Activated T-helper 2 cell treated with anti-CD3 and anti-CD28 coated beads, Interferon-gamma antibody, Interleukin-2, Interleukin-4, amounts not matched to agents 10 μg/mL and 5 μg/mL and 100 μg/mL, durations not matched to agents 14 hours and 24 hours and 36 hours (primary cell): ENCODE results near the gene DHDH. TPM values are rescaled to one million over a fixed set of nuclear protein-coding genes. Genes with fewer than 3 reads are reported as not detected.
A peak's percentile ranks its signal among the peaks of the same experiment; 100 is the strongest.
"Not testable (repeated sequence)": the region's sequence is repeated elsewhere in the genome, so short reads cannot be mapped to it uniquely, and the experiment has no call there.

Experiments
- DNase-seq: peaks from one replicate; pipeline ENCODE4 v3.0.0; 2021; ENCODE audit warnings: low spot score
- H3K27ac Mint-ChIP-seq: one replicate; pipeline ENCODE4 v1.8.0; 2021; ENCODE audit warnings: mixed read lengths
- H3K27me3 Mint-ChIP-seq: one replicate; pipeline ENCODE4 v1.8.0; 2021; ENCODE audit warnings: low read depth, mixed read lengths
- H3K36me3 Mint-ChIP-seq: one replicate; pipeline ENCODE4 v1.8.0; 2021; ENCODE audit warnings: low read depth, mixed read lengths
- H3K4me1 Mint-ChIP-seq: one replicate; pipeline ENCODE4 v1.8.0; 2021; ENCODE audit warnings: low read depth, mixed read lengths
- H3K4me3 Mint-ChIP-seq: one replicate; pipeline ENCODE4 v1.8.0; 2021; ENCODE audit warnings: low read depth, mild to moderate bottlenecking, moderate library complexity, mixed read lengths
- H3K9me3 Mint-ChIP-seq: one replicate; pipeline ENCODE4 v1.8.0; 2021; ENCODE audit warnings: mixed read lengths
- intact Hi-C: fragments of 100-400 bp; cut with micrococcal nuclease; formaldehyde crosslinking; loops from one replicate; pipeline ENCODE4 v1.15.1; 2023
- total RNA-seq: library from RNA; stranded (reverse); gene quantifications from 2 replicates; pipeline ENCODE4 v1.2.3, GENCODE V29; 2022

The DHDH gene
- total RNA-seq = 0.67 TPM in 1 of 2 replicates, not detected in the other

DNA sequence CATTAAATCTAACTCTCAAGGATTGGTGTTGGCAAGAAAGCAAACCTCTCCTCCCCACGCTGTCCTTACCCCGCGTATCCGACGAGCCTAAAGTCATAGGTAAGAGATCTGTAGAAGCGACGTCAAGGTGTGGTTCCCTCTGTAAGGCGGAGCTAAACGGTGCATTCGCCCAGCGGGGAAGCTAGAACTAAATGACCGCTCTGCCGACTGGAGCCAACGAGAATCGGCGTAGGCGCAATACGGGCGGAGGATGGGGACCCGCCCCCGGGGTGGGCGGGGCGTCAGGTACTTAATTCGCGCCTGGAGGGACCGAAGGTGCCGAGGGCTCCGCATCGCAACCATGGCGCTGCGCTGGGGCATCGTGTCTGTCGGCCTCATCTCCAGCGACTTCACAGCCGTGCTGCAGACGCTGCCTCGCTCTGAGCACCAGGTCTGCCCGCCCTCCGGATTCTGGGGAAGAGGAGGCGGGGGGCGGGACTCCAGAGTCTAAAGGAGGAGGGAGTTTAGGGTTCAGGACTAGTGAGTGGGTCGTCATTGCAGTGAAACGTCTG is at the start of gene DHDH:
Gene DHDH, plus strand, starts transcription at position 318 of the 551 bp plus-strand sequence. Its CDS starts 23 bp downstream, at position 341.
- no peaks in the 10 kb centered on the region for H3K9me3 Mint-ChIP-seq
- H3K27me3 Mint-ChIP-seq = peaks cover 3% of the 10 kb centered on the region
- DNase-seq = peak; percentile 82
- intact Hi-C loops = no loop called here
- peaks cover 9% of the 10 kb centered on the region for H3K4me1 Mint-ChIP-seq
- no peaks in the 10 kb centered on the region for H3K36me3 Mint-ChIP-seq
- H3K27ac Mint-ChIP-seq = peak within 1 kb of the TSS; percentile 13
- H3K4me3 Mint-ChIP-seq = peak within 1 kb of the TSS; percentile 80

DNA sequence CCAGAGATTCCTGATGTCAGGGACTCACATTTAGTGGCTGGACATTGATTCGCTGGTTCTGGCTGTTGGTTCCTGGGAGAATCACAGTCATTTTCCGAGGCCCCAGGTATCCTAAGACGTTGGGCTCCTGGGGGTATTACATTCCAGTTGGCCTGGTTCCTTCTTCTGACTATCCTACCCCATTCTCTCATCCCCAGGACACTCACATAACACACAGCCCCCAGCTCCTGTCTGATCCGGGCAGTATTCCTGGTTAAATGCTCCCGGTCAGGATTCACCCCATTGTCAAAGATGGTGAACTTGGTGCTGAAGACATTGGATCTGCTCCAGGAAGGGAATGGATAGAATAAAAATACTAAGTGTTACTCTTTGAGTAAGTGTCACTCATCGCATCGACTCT is 49.8 kb upstream of the DHDH start:
- intact Hi-C loops = no loop called here
- H3K27me3 Mint-ChIP-seq = no peaks in the 10 kb centered on the region
- H3K4me1 Mint-ChIP-seq = peaks cover 4% of the 10 kb centered on the region
- H3K27ac Mint-ChIP-seq = no peak overlapping the region
- DNase-seq = no peak
- peaks cover 4% of the 10 kb centered on the region for H3K9me3 Mint-ChIP-seq
- peaks cover 1% of the 10 kb centered on the region for H3K36me3 Mint-ChIP-seq
- H3K4me3 Mint-ChIP-seq = no peak overlapping the region

DNA sequence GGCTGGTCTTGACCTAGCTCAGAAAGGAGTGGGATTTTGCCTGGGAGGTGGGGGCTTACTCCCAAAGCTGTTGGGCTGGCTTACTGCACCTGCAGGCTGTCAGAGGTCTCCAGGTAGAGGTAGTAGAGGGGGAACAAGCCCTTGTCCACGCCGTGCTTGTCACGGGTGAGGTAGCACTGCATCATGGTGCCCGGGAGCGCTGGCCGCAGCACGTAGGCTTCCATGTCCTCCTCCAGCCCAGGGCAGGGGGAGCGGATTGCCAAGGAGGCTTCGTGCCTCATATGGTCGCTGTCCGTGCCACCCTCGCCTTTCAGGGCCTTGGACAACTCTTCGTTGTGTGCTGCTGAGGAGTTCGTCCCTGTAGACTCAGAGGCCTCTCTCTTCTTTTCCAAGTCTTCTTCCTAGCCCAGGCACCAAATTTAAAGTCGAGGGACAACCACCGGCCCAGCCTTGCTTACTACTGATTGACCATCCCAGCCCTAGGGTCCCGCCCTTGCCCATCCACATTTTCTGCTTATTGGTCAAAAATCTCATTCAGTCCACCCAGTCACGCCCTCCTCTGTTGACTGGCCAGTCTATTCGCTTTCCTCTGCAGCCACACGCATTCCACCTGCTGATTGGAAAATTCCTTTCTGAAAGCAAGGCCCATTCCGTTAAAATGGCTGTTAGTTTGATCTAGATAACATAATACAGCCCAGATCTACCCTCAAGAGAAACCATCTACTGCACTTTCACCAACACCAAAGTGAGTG is 45.5 kb upstream of the DHDH start:
- Mint-ChIP-seq H3K9me3 (no peaks in the 10 kb centered on the region), H3K27me3 (peaks cover 3% of the 10 kb centered on the region), H3K4me1 (no peaks in the 10 kb centered on the region), H3K27ac (no peak overlapping the region), H3K36me3 (no peaks in the 10 kb centered on the region), H3K4me3 (no peak overlapping the region)
- no peak for DNase-seq
- intact Hi-C loops = no loop called here

DNA sequence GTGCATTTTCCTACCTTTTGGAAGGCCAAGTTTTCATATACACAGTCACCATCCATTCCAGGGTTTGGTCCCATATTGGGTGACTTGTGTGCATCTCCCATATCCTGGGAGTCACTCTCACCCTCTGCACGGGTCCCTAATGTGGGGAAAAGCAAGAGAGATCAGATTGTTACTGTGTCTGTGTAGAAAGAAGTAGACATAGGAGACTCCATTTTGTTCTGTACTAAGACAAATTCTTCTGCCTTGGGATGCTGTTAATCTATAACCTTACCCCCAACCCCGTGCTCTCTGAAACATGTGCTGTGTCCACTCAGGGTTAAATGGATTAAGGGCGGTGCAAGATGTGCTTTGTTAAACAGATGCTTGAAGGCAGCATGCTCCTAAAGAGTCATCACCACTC is 44.0 kb upstream of the DHDH start:
- H3K27ac Mint-ChIP-seq, H3K9me3 Mint-ChIP-seq, H3K4me1 Mint-ChIP-seq, intact Hi-C loops, H3K27me3 Mint-ChIP-seq, DNase-seq, H3K36me3 Mint-ChIP-seq, H3K4me3 Mint-ChIP-seq: not testable (repeated sequence)

DNA sequence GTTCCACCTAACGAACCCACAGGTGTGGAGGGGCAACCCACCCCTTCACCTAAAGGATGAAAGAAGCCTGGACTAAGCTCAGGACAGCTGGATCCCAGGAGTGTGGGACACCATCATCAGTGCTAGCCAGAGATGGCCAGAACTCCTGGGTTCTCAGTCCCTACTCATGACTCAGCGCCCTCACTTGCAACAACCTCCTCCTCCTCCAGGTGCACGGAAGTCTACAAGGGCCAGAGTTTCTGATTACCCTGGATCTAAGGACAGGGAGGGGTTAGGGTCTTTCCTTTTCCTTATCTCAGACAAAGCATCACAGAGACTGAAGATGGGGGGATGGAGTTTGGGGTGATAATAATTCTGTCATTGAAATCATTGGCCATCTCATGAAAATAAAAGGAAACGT is 42.9 kb upstream of the DHDH start:
- Mint-ChIP-seq H3K36me3 (no peaks in the 10 kb centered on the region), H3K4me3 (no peak overlapping the region), H3K27ac (no peak overlapping the region), H3K4me1 (peaks cover 2% of the 10 kb centered on the region), H3K27me3 (peaks cover 11% of the 10 kb centered on the region), H3K9me3 (no peaks in the 10 kb centered on the region)
- DNase-seq = no peak
- intact Hi-C loops = no loop called here

DNA sequence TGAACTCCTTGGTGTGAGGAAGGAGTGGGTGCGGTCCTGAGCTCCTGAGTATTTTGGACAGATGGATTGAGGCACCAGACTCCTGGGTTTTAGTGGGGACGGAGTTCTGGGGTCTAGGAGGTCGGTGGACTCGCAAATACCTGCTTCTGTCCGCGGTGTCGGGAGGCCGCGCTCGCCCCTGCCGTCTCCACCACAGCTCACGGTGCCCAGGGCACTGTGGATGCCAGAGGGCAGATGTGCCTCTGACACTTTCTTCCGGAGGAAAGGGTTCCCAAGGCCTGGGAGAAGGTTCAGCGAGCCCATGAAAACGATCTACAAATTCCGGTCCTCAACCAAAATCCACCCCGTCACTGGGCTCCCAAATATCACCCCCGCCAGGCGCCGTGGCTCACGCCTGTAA is 38.3 kb upstream of the DHDH start:
- H3K27ac Mint-ChIP-seq = no peak overlapping the region
- DNase-seq = no peak
- peaks cover 9% of the 10 kb centered on the region for H3K4me1 Mint-ChIP-seq
- H3K9me3 Mint-ChIP-seq = no peaks in the 10 kb centered on the region
- peaks cover 11% of the 10 kb centered on the region for H3K27me3 Mint-ChIP-seq
- intact Hi-C loops = no loop called here
- H3K36me3 Mint-ChIP-seq = peaks cover 2% of the 10 kb centered on the region
- no peak overlapping the region for H3K4me3 Mint-ChIP-seq

DNA sequence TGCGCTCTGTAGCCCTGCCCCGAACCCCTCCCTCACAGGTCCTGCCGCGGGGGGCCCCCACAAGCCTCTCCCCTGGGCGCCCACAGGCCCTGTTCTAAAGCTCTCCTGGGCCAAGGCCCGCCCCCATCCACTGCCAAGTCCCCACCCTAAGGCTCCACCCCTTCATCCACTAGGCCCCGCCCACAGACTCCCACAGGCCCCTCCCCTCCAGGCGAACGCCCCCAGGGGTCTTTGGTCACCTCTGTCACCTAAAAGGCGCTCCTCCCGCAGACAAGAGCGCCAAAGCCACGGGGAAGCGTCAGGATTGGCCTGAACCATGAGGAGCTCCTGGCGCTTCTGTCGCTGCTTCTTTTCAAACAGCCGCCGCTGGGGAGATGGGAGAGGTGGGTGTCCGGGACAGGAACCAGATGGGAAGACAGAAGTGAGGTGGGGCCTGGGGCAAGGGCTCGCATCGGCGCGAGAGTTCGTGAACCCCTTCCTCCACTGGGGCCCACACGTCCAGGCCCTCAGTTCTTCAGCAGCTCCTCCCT is 37.2 kb upstream of the DHDH start:
- Mint-ChIP-seq H3K4me3 (peak overlapping the region; percentile 5), H3K27ac (no peak overlapping the region)

DNA sequence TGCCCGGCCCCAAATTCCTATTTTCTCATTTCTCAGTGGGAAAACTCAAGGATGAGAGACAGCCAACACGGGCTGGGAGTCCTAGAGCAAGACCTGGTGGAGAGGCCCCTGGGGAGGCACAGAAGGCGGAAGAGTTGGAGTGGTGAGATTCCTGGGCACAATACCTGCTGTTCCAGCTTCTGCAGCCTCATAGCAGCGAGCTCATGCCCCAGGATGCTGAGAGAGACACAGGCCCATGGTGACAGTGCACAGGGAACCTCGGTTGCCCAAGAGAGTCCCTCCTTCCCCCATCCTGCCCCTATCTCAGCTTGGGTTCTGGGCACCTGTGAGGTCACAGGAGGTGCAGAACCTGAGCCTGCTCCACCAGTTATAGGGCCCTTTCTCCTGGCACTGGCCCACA is 36.3 kb upstream of the DHDH start:
- Mint-ChIP-seq H3K27me3 (peaks cover 11% of the 10 kb centered on the region), H3K36me3 (peaks cover 14% of the 10 kb centered on the region), H3K4me3 (no peak overlapping the region), H3K27ac (no peak overlapping the region), H3K4me1 (peaks cover 15% of the 10 kb centered on the region), H3K9me3 (no peaks in the 10 kb centered on the region)
- intact Hi-C loops = no loop called here
- DNase-seq = no peak

More for the DNA sequence above, 37.2 kb upstream of the DHDH start:
- intact Hi-C loops = no loop called here
- no peaks in the 10 kb centered on the region for H3K9me3 Mint-ChIP-seq
- H3K36me3 Mint-ChIP-seq = peaks cover 8% of the 10 kb centered on the region
- H3K27me3 Mint-ChIP-seq = peaks cover 11% of the 10 kb centered on the region
- no peak for DNase-seq
- peaks cover 13% of the 10 kb centered on the region for H3K4me1 Mint-ChIP-seq

DNA sequence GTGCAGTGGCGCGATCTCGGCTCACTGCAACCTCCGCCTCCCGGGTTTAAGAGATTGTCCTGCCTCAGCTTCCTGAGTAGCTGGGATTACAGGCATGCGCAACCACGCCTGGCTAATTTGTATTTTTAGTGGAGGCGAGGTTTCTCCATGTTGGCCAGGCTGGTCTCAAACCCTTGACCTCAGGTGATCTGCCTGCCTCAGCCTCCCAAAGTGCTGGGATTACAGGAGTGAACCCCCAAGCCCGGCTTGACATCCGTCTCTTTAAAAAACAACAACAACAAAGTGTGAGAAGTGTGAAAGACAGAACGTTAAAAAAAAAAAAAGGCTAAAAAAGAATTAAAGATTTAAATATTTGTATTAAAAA is 34.1 kb upstream of the DHDH start:
- H3K9me3 Mint-ChIP-seq, intact Hi-C loops, DNase-seq, H3K27me3 Mint-ChIP-seq: not testable (repeated sequence)
- H3K4me3 Mint-ChIP-seq = peak overlapping the region; percentile 74
- H3K36me3 Mint-ChIP-seq = peaks cover 28% of the 10 kb centered on the region
- H3K27ac Mint-ChIP-seq = peak overlapping the region; percentile 83
- H3K4me1 Mint-ChIP-seq = peaks cover 19% of the 10 kb centered on the region

DNA sequence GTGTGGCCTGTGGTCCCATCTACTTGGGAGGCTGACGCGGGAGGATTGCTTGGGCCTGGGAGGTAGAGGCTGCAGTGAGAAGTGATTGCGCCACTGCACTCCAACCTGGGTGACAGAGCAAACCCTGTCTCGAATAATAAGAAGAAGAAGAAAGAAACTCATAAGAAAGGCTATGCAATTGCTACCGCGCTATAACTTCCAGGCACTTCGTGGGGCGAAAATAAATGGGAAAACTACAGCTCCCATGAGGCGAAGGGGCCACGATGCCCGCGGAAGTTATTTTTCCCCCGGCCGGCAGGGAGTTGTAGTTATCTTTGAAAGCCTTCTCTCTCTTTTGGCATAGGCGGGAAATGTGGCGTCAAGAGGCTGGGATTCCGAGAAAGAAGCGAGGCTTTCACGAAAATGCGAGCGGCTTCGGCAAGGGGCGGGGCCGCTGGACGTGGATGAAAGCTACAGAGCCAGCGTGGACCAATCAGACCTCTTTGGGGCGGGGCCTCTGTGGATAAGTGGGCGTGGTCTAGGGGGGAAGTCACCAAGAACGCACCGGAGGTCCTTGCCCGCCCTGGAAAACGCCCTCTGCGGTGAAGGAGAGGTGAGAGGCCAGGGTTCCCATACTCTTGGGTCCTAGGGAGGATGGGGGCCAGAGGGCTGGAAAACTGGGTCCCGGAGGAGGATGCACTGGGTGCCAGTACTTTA is 33.6 kb upstream of the DHDH start, which contains the start of gene NUCB1:
Gene NUCB1, plus strand, starts transcription at position 532 of the 696 bp plus-strand sequence. CDS start 485 bp downstream, outside the sequence.
- H3K27ac Mint-ChIP-seq = peak within 1 kb of the TSS; percentile 97
- peaks cover 2% of the 10 kb centered on the region for H3K27me3 Mint-ChIP-seq
- H3K9me3 Mint-ChIP-seq = no peaks in the 10 kb centered on the region
- peaks cover 33% of the 10 kb centered on the region for H3K36me3 Mint-ChIP-seq
- peak; percentile 99 for DNase-seq
- H3K4me1 Mint-ChIP-seq = peaks cover 18% of the 10 kb centered on the region
- H3K4me3 Mint-ChIP-seq = peak within 1 kb of the TSS; percentile 97
- intact Hi-C loops = loop anchor here (1.0 to 2.0 kb wide), 2 partner anchors 25 to 65 kb away; partner anchors contain the start of gene FTL

DNA sequence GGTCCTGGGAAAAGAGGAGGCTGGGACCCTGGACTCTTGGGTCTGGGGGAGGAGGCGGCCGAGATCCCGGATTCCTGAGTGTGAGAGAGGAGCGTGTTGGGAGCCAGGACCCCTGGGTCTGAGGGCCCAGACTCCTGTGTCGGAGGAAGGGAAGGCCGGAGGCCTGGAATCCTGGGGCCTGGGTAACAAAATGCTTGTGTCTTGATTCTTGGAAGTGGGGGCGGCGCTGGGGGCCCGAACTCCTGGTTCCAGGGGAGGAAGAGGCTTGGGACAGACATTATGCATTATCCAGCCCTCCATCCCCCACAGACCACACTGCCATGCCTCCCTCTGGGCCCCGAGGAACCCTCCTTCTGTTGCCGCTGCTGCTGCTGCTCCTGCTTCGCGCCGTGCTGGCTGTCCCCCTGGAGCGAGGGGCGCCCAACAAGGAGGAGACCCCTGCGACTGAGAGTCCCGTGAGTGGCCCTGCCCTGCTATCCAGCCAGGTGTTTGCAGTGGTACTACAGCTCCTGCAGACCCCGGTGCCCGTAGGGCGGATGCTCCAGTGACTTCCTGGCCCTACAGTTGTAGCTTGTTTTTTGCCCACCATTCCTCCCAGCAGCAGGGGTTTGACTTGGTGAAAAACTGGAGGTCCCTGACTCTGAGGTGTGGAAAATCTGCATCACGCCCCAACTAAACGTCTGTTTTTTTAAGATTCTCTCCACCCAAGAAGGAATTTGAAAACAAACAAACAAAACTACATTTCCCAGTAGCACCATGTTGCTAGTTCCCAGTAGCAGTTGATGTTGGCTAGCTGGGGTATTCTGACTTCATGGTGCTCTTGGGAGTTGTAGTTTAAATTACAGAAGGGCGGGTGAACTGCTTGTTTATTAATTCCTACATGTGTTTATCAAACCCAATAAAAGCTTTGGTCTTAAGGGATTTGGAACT is 32.8 kb upstream of the DHDH start:
- intact Hi-C loops = loop anchor here (1.0 to 2.0 kb wide), 2 partner anchors 25 to 64 kb away; partner anchors contain the start of gene FTL
- Mint-ChIP-seq H3K4me3 (peak overlapping the region; percentile 97), H3K36me3 (peaks cover 41% of the 10 kb centered on the region), H3K9me3 (no peaks in the 10 kb centered on the region), H3K27ac (peak overlapping the region; percentile 97), H3K27me3 (no peaks in the 10 kb centered on the region), H3K4me1 (peaks cover 18% of the 10 kb centered on the region)
- DNase-seq = peak; percentile 21

DNA sequence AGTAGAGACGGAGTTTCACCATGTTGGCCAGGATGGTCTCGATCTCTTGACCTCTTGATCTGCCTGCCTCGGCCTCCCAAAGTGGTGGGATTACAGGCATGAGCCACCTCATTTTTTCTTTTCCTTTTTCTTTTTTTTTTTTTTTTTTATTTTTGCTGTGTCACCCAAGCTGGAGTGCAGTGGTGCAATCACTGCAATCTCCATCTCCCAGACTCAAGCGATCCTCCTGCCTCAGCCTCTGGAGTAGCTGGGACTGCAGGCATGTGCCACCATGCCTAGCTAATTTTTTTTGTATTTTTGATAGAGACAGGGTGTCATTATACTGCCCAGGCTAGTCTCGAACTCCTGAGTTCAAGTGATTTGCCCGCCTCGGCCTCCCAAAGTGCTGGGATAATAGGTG is 31.2 kb upstream of the DHDH start:
- H3K27ac Mint-ChIP-seq, H3K9me3 Mint-ChIP-seq: not testable (repeated sequence)

More for the DNA sequence above, 31.2 kb upstream of the DHDH start:
- intact Hi-C loops, H3K27me3 Mint-ChIP-seq, DNase-seq, H3K4me3 Mint-ChIP-seq: not testable (repeated sequence)
- peaks cover 16% of the 10 kb centered on the region for H3K4me1 Mint-ChIP-seq
- peaks cover 51% of the 10 kb centered on the region for H3K36me3 Mint-ChIP-seq
